ENCODE data around the gene CYP26B1.

- TF ChIP-seq EZH2 (IDR thresholded peaks at IDR 0.05; ENCODE audit: borderline replicate concordance, low read depth, low read length, severe bottlenecking) (peak; percentile 99), CTCF (IDR thresholded peaks at IDR 0.05; ENCODE audit: extremely low read depth in 1 of 2, insufficient read depth in 1 of 2, low read depth in 1 of 2, low read length in 2 of 2) (no peak), POLR2A (IDR thresholded peaks at IDR 0.05; ENCODE audit: low read depth, low read length) (no peak), GATA2 (IDR thresholded peaks at IDR 0.05; ENCODE audit: insufficient read depth, insufficient read length, low read depth, low read length) (no peak), MAX (IDR thresholded peaks at IDR 0.05; ENCODE audit: insufficient read depth, insufficient read length) (no peak), JUN (IDR thresholded peaks at IDR 0.05; ENCODE audit: borderline replicate concordance, insufficient read depth, insufficient read length, low read depth) (no peak)
These were observed at the start of gene CYP26B1 for GRCh38 chr2:72147303-72147971.
